GM18861 (cell line): ENCODE data around the gene SCGB1C2.
"Not testable (repeated sequence)": the region's sequence is repeated elsewhere in the genome, so short reads cannot be mapped to it uniquely, and the experiment has no call there.

Experiments used
- ATAC-seq: cut with Tn5 transposase; IDR thresholded peaks from one replicate; pipeline ENCODE4 v1.9.1; 2021; ENCODE audit not compliant: unreplicated experiment

The SCGB1C2 gene

DNA sequence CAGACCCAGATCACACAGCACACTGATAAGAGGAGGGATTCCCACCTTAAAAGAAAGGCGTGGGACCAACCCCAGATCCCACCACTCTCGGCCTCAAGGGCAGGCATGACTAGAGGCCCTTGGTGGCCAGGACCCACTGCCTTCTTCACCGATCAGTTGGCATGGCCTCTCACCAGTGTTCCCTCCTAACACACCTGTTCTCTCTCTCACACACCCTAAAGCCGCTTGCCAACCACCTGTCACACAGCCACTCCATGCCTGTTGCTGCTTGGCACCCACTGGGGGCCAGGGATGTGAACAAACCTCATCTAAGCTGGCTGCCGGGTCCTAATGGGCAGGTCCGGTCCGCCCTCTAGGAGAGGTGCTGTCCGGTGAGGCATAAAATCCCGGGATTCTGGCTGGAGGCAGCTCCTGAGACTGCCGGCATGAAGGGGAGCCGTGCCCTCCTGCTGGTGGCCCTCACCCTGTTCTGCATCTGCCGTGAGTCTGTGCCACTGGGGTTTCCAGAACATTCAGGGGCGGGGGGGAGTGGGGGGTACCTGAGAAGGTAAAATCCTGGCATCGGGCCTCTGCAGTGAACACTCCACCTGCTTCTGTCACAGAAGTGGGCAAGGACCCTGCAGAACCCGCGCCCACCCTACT lies at the start of gene SCGB1C2:
TSS of gene SCGB1C2 (plus strand) at position 404 of the 642 bp plus-strand sequence. CDS start at position 426, 22 bp downstream.
- not testable (repeated sequence) for ATAC-seq

- not testable (repeated sequence) for ATAC-seq
Observed at GRCh38 chr17:113111-113510, 24.3 kb upstream of the SCGB1C2 start.

DNA sequence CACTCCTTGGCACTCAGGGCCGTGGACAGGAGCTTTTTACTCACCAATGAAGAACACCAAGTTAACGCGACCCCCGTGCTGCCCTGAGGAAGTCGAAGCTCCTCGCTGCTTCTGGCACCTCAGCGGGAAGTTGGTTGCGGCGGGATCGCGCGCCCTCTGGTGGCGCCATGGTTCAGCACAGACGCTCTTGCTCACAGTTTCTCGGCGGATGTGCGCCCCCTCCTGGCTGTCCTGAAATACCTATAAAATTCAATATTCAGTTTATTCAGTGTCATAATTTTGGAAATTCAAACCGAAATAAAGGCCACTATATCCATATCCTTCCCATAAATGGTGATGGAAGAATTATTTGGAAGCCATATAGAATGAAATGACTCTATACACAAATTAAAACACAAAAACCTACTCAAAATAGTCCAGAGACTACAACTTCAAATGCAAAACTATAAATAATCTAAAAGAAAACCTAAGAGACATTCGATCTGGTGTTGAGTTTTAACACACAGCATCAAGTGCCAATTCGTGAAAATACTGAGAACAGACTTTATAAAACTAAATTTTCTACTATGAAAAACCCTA lies 18.9 kb upstream of the SCGB1C2 start:
- not testable (repeated sequence) for ATAC-seq

GRCh38 chr17:133932-134331 lies 3.4 kb upstream of the SCGB1C2 start:
- not testable (repeated sequence) for ATAC-seq

GRCh38 chr17:134332-134785 lies 3.0 kb upstream of the SCGB1C2 start:
- ATAC-seq: peak; percentile 79

DNA sequence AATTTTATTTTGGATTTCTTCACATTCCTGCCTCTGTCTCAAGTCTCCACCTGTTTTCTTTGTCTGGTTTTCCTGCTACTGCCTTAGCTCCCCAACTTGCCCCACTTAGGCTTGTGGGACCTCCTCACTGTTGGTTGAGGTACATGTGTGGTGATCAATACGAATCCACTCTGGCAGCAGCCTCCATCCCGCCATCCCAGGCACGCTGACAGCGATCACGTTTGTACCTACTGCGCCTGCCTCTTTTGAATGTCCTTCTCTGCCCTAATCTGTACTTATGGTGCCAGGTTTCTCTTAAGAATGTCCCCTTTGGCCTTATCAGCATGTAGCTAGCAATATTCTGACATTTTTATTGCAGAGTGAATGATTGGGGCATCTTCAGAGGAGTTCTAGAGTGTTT lies 2.3 kb upstream of the SCGB1C2 start:
- ATAC-seq: not testable (repeated sequence)

GRCh38 chr17:135895-136294 lies 1.5 kb upstream of the SCGB1C2 start:
- ATAC-seq: not testable (repeated sequence)

DNA sequence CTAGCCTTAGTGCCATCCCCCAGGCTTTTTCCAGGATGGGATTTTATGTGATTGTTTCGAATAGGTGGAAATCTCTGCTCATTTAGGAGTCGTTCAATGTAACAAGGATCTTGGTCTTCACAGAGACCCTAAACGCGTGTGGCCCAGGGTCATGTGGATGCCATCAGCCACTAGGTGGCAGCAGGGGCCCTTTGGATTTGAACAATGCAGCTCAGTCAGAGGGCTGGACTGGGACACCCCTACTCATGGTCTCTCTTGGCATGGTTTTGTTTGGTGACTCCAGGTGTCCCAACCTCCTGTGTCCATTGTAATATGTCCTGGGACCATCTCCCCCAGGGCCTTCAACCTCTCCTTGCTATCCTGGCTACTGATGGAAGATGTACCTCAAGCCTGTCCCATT lies 838 bp upstream of the SCGB1C2 start:
- not testable (repeated sequence) for ATAC-seq

- ATAC-seq: not testable (repeated sequence)
Observed at GRCh38 chr17:139401-140205, 2.2 kb downstream of the SCGB1C2 start.

GRCh38 chr17:142102-142661 lies 4.8 kb downstream of the SCGB1C2 start:
- ATAC-seq: no peak

GRCh38 chr17:142876-143784 lies 5.8 kb downstream of the SCGB1C2 start:
- ATAC-seq: no peak

DNA sequence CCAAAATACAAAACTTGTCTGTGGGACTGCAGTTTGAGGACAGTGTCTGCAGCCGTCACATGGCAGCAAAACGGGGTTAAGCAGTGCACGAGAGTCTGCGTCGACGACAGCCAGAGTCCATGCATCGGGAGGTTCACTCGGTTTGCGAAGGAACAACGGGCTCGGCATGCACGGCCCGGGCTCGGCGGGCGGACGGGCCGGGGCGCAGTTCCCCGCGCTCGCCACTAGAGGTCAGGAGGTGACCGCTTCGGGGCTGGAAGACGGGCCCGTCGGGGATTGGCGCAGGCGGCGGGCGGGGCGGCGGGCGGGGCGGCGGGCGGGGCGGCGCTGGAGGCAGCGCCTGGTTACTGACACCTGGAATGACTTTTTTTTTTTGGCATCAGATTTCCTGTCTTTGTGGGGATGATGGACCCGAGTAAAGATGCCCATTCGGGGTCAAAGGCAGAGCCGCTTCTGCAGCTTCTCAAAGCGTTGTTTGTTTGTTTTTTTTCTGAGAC lies 6.5 kb downstream of the SCGB1C2 start:
- no peak for ATAC-seq

DNA sequence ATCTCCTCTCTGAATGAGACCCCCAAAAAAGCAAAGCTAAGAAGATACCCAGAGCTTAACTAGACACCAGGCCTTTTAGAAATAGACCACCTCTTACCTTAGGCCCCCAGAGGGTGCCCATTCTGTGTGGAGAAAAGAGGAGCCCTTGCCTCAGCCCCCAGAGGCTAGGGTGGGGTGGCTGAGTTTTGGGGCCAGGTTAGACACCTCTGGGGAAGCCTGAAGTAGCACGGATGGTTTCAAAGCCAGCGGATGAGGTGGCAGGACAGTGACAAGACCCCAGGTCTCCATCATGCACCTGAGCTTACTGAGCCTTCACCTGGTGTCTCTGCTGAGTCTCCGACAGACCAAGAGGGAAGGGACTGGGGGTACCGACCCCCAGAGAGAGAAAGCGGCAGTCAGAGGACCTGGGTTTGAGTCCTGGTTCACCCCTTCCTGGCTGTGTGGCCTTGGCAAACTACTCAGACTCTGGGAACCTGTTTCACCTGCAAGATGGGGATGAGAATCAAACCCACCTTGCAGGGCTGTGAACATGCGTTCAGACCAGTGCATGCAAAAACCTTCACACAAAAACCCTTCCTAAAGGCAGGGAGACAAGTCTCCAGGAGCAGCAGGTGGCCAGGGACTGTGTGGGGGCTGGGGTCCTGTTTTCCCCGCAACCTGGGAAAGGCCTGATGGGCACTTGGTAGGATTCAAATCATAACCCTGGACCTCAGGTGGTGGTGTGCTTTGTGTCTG lies 7.7 kb downstream of the SCGB1C2 start:
- ATAC-seq: no peak

- ATAC-seq: no peak
Observed at GRCh38 chr17:145671-146541, 8.5 kb downstream of the SCGB1C2 start.

DNA sequence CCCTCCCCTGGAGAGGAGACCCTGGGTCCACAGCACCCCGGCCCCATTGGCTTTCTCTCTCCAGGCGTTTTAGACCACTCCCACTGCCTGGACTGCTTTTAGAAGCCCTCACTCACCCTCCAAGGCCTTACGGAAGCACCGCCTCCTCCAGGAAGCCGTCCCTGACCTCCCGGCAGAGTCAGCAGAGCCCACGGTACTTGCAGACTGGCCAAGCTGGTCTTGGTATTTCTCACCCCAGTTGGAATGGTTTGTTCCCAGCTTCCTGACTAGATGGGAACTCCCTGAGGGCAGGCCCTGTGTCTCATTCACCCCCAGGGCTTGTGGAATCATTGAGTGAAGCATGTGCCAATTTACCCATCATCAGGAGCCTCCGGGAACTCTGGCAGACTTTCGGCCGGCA lies 9.2 kb downstream of the SCGB1C2 start:
- no peak for ATAC-seq

- no peak for ATAC-seq
Observed at GRCh38 chr17:146983-147761, 9.8 kb downstream of the SCGB1C2 start.

DNA sequence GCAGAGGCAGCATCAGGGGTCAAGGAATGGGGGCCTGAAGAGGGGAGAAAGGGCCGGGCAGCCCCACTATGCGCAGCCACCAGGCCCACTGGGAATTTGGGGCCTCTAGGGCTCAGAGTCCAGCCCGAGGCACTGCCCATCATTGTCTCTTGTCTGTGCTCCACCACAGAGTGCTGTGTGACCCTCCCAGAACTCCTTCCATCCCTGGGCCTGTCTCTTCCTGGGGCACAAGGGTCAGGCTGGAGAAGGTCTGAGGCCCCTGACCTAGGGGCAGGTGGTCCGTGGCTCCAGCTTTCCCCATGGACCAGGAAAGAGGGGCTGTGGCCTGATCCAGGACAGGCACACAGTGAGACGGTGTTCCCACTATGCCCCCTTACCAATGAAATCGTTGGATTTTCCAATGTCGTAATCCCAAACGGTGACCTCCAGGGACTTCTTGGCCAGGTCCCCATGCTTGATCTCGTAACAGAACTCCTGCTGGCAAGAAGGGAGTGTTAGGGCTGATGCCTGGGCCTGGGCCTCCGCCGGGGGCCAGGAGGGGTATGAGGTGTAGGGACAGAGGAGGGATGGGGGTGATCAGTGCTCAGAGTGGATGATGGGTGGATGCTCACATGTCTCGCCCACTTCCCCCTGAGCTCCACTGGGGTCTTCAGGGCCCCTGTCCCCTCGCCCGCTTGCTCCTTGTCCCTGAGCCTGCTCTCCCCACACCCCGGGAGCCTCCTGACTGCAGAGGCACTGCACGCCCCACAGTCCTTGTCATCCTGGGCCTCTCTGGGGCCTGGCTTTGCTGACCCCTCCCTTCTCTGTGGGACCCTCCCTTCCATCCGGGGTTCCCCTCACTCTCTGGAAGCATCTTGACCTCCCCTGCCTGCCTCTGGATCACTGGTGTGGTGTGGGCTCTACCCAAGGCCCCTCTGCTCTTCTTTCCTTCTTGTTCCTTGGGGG lies 10.7 kb downstream of the SCGB1C2 start:
- ATAC-seq: no peak
